Purkinje cell (primary cell): ENCODE results near the gene RPL22L1. TPM values are rescaled to one million over a fixed set of nuclear protein-coding genes. Genes with fewer than 3 reads are reported as not detected.

Experiments used
- polyA plus RNA-seq: library from polyadenylated mRNA; unstranded; fragments of >200 nt; fragmentation: Nextera tagmentation; gene quantifications from 2 replicates; pipeline ENCODE4 v1.2.1, GENCODE V29; 2014

Gene RPL22L1
- polyA plus RNA-seq: 95.0 and 129 TPM in 2 replicates

GRCh38 chr3:170869645-170870593, at the start of gene RPL22L1:
Gene RPL22L1 (minus strand): TSS chr3:170870195. CDS start chr3:170870167, 28 bp downstream.

DNA sequence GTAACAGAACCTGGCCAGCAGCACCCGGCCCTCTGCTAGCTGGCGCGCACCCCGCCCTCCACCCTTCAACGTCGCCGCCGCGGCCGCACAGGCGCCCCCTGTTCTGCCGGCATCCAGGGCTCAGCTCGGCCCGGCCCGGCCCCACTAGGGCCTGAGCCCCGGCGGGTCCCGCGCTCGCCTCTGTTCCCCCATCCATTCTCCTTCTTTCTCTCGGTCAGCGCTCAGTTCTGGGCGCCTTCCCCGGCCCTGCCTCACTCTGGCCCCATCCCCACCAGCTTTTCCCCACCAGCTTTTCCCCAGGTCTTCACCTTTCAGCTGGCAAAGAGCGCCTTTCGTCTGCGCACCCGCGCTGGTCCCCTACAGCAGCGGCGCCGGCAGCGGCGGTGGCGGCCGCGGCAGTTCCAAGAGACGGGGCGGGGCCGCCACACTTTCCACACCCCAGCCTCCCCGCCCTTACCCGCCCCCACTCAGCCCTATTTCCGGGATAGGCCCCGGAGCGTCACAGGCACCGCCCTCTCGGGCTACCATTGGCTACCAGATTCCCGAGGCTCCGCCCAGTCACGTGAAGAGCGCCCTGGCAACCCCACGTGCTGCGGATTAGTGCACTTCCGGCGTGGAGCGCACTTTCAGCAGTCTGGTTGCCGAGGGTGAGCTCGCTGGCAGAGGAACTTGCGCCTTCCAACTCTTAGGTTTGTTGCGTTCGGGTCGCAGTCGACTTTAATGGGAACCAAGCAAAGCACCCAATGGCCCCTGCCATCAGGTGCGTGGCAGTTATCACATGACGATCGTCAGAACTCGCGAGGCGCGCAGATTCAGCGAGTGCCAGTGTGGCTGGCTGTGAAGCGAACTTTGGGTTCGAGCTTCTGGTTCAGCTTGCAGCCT, 38.5 kb upstream of the RPL22L1 start, which contains the start of gene EIF5A2:
Gene EIF5A2, minus strand, starts transcription at position 403 of the 882 bp plus-strand sequence. CDS start 831 bp downstream, outside the sequence.

Other genes starting within 250 kb of the RPL22L1 start
- gene EIF5A2, start 38.4 kb upstream of the RPL22L1 start, polyA plus RNA-seq: 32.6 and 45.4 TPM in 2 replicates
- gene SLC2A2, start 156.5 kb upstream of the RPL22L1 start, polyA plus RNA-seq: 0.09 TPM in 1 of 2 replicates, not detected in the other